Activated CD4-positive, alpha-beta T cell treated with anti-CD3 and anti-CD28 coated beads for 48 hours (primary cell): ENCODE data around the gene HCAR3.

ENCODE experiments used
- DNase-seq: peaks from one replicate; pipeline ENCODE4 v3.0.0-alpha.2; 2020

HCAR3 gene

DNA sequence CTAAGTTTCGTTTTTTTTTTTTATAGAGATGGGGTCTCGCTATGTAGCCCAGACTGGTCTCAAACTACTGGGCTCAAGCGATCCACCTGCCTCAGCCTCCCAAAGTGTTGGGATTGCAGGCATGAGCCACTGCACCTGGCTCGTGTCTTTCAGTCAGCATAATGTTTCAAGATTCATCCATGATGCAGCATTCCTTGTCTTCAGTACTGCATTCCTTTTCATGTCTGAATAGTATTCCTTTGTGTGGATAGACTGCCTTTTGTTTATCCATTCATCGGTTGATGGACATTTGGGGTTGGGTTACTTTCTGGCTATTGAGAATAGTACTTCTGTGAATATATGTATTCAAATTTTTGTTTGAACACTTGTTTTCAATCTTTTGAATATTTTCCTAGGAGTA is 50.9 kb downstream of the HCAR3 start:
- no peak for DNase-seq

DNA sequence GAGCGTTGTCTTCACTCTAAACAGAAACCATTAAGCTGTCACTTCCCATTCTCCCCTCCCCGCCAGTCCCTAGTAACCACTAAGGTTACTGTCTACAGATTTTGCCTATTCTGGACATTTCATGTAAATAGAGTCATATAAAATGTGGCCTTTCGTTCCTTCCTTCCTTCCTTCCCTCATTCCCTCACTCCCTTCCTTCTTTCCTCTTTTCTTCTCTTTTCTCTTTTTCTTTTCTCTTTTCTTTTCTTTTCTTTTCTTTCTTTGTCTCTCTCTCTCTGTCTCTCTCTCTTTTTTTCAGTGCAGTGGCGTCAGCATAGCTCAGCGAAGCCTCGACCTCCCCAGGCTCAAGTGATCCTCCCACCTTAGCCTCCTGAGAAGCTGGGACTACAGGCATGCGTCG is 51.3 kb downstream of the HCAR3 start:
- no peak for DNase-seq
